Measurements from ENCODE around the gene REXO5.

- no peak for TF ChIP-seq CTCF (IDR thresholded peaks at IDR 0.05; ENCODE audit: low read depth, low read length, poor library complexity, severe bottlenecking)
- no peak for TF ChIP-seq EZH2phosphoT487 (IDR thresholded peaks at IDR 0.05; ENCODE audit: borderline replicate concordance, low read length)
Observed at GRCh38 chr16:20814784-20815183, 8.5 kb downstream of the REXO5 start.
